ENCODE data around the gene GPX4. TPM values are rescaled to one million over a fixed set of nuclear protein-coding genes. Genes with fewer than 3 reads are reported as not detected.
A peak's percentile ranks its signal among the peaks of the same experiment; 100 is the strongest.

The GPX4 gene
- total and polyA plus RNA-seq, 2 donors: 71.3 to 452 TPM

- no peak overlapping the region for H3K27ac ChIP-seq (ENCODE audit: low read depth)
- no peaks in the 10 kb centered on the region for H3K36me3 ChIP-seq (ENCODE audit: insufficient read depth)
- DNase-seq (ENCODE audit: extremely low spot score): no peak
- WGBS: 93% methylated on average over 30 of the region's 30 CpGs
- H3K4me3 ChIP-seq (ENCODE audit: low read depth, low read length): no peak overlapping the region
- peaks cover 1% of the 10 kb centered on the region for H3K4me1 ChIP-seq (ENCODE audit: insufficient read depth)
Observed at GRCh38 chr19:1073063-1073955, 30.5 kb upstream of the GPX4 start.

- no peak overlapping the region for H3K27ac ChIP-seq (ENCODE audit: low read depth)
- no peak for DNase-seq (ENCODE audit: extremely low spot score)
- 81% methylated on average over 28 of the region's 28 CpGs for WGBS
- H3K4me1 ChIP-seq (ENCODE audit: insufficient read depth): peaks cover 1% of the 10 kb centered on the region
- H3K36me3 ChIP-seq (ENCODE audit: insufficient read depth): no peaks in the 10 kb centered on the region
- no peak overlapping the region for H3K4me3 ChIP-seq (ENCODE audit: low read depth, low read length)
Observed at GRCh38 chr19:1073956-1074517, 29.8 kb upstream of the GPX4 start.

GRCh38 chr19:1074544-1075283 lies 29.1 kb upstream of the GPX4 start:
- H3K27ac ChIP-seq (ENCODE audit: low read depth): no peak overlapping the region

GRCh38 chr19:1076046-1076386 lies 27.8 kb upstream of the GPX4 start:
- peaks cover 1% of the 10 kb centered on the region for H3K4me1 ChIP-seq (ENCODE audit: insufficient read depth)
- DNase-seq (ENCODE audit: extremely low spot score): no peak
- no peak overlapping the region for H3K27ac ChIP-seq (ENCODE audit: low read depth)
- WGBS: 77% methylated on average over 4 of the region's 4 CpGs
- no peaks in the 10 kb centered on the region for H3K36me3 ChIP-seq (ENCODE audit: insufficient read depth)
- no peak overlapping the region for H3K4me3 ChIP-seq (ENCODE audit: low read depth, low read length)

More at GRCh38 chr19:1074544-1075283, 29.1 kb upstream of the GPX4 start:
- Histone ChIP-seq H3K4me3 (ENCODE audit: low read depth, low read length) (no peak overlapping the region), H3K4me1 (ENCODE audit: insufficient read depth) (peaks cover 1% of the 10 kb centered on the region), H3K36me3 (ENCODE audit: insufficient read depth) (no peaks in the 10 kb centered on the region)
- 70% methylated on average over 54 of the region's 54 CpGs for WGBS
- no peak for DNase-seq (ENCODE audit: extremely low spot score)

GRCh38 chr19:1076951-1077350 lies 26.8 kb upstream of the GPX4 start:
- Histone ChIP-seq H3K27ac (ENCODE audit: low read depth) (no peak overlapping the region), H3K4me3 (ENCODE audit: low read depth, low read length) (no peak overlapping the region), H3K36me3 (ENCODE audit: insufficient read depth) (no peaks in the 10 kb centered on the region), H3K4me1 (ENCODE audit: insufficient read depth) (no peaks in the 10 kb centered on the region)
- WGBS: 55% methylated on average over 16 of the region's 16 CpGs
- DNase-seq (ENCODE audit: extremely low spot score): no peak

GRCh38 chr19:1079566-1080111 lies 24.2 kb upstream of the GPX4 start:
- WGBS: 92% methylated on average over 45 of the region's 45 CpGs
- Histone ChIP-seq H3K4me1 (ENCODE audit: insufficient read depth) (peaks cover 2% of the 10 kb centered on the region), H3K36me3 (ENCODE audit: insufficient read depth) (no peaks in the 10 kb centered on the region), H3K4me3 (ENCODE audit: low read depth, low read length) (no peak overlapping the region), H3K27ac (ENCODE audit: low read depth) (no peak overlapping the region)
- no peak for DNase-seq (ENCODE audit: extremely low spot score)

- no peak for DNase-seq (ENCODE audit: extremely low spot score)
- Histone ChIP-seq H3K27ac (ENCODE audit: low read depth) (no peak overlapping the region), H3K4me1 (ENCODE audit: insufficient read depth) (peaks cover 2% of the 10 kb centered on the region), H3K36me3 (ENCODE audit: insufficient read depth) (no peaks in the 10 kb centered on the region), H3K4me3 (ENCODE audit: low read depth, low read length) (no peak overlapping the region)
- 92% methylated on average over 50 of the region's 50 CpGs for WGBS
Observed at GRCh38 chr19:1080360-1081161, 23.2 kb upstream of the GPX4 start.

GRCh38 chr19:1081301-1082164 lies 22.3 kb upstream of the GPX4 start:
- Histone ChIP-seq H3K4me1 (ENCODE audit: insufficient read depth) (peaks cover 2% of the 10 kb centered on the region), H3K4me3 (ENCODE audit: low read depth, low read length) (no peak overlapping the region), H3K27ac (ENCODE audit: low read depth) (no peak overlapping the region), H3K36me3 (ENCODE audit: insufficient read depth) (no peaks in the 10 kb centered on the region)
- DNase-seq (ENCODE audit: extremely low spot score): no peak
- 70% methylated on average over 58 of the region's 58 CpGs for WGBS

- H3K4me1 ChIP-seq (ENCODE audit: insufficient read depth): peaks cover 2% of the 10 kb centered on the region
- WGBS: 31% methylated on average over 51 of the region's 51 CpGs
- peak overlapping the region; percentile 5 for H3K4me3 ChIP-seq (ENCODE audit: low read depth, low read length)
- no peak overlapping the region for H3K27ac ChIP-seq (ENCODE audit: low read depth)
- no peaks in the 10 kb centered on the region for H3K36me3 ChIP-seq (ENCODE audit: insufficient read depth)
- no peak for DNase-seq (ENCODE audit: extremely low spot score)
Observed at GRCh38 chr19:1082165-1082927, 21.4 kb upstream of the GPX4 start.

GRCh38 chr19:1082928-1083816 lies 20.6 kb upstream of the GPX4 start:
- Histone ChIP-seq H3K36me3 (ENCODE audit: insufficient read depth) (no peaks in the 10 kb centered on the region), H3K4me3 (ENCODE audit: low read depth, low read length) (no peak overlapping the region), H3K27ac (ENCODE audit: low read depth) (no peak overlapping the region), H3K4me1 (ENCODE audit: insufficient read depth) (peaks cover 2% of the 10 kb centered on the region)
- DNase-seq (ENCODE audit: extremely low spot score): no peak
- WGBS: 88% methylated on average over 59 of the region's 59 CpGs

All from urinary bladder (tissue), 4 donors.